Hematopoietic multipotent progenitor cell treated with erythropoietin and hydrocortisone succinate and interleukin-3 and kit ligand, for 15 days (in vitro differentiated cells): Measurements from ENCODE around the gene HIPK2.

Experiments used
- DNase-seq: peaks from one replicate; pipeline ENCODE4 v3.0.0-alpha.2; 2015; ENCODE audit warnings: low spot score

The HIPK2 gene

DNA sequence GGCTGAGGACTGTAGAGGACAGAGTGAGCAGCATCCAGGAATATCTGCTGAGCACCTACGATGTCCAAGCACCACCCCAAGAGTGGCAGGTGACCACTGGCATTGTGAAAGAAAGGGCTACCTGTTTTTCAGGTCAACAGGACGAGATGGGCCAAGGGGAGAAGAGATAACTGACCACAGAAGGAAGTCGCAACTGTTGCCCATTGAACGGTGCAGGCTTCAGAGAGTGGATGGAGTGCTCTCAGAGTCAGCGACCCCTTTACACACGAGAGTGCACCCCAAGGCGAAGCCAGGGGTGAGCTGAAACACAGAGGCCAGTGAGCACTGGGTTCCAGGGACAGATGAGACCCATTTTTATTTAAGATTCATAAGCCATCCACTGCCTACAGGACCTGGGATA is 42.3 kb downstream of the HIPK2 start:
- no peak for DNase-seq

DNA sequence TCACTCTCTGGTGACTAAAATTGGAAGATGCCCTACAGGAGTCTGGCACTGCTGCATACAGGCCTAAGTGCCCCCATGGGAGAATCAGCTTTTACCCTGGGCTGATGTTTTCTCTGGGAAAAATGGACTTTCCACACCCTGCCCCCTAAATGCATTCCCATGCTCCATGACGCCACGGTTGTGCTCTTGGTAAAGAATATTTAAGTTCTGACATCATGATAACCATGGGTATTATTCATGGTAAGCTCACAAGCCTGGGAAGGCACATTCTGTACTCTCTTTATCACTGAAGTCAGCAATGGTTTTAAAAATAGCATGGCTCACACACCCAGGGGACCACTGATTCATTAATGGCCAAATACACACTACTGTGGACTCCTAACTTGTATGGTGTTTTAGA is 43.4 kb downstream of the HIPK2 start:
- no peak for DNase-seq

DNA sequence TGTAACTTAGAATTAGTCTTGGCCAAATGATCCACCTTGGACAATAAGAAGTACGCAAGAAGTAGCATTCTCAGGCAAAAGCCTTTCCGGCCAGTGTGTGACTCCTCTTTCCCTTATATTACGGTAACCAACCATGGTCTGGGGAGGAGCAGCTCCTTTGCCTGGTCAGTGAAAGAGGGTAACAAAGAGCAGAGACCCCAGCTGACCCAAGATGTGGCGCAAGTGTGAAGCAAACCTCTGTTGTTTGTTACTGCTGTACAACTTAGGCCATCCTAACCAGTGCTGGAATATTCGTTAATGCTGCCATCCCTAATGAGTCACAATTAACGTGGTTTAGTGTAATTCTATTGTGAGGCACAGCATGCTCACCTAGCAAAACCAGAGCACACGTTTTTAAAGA is 44.0 kb downstream of the HIPK2 start:
- DNase-seq, result no peak

DNA sequence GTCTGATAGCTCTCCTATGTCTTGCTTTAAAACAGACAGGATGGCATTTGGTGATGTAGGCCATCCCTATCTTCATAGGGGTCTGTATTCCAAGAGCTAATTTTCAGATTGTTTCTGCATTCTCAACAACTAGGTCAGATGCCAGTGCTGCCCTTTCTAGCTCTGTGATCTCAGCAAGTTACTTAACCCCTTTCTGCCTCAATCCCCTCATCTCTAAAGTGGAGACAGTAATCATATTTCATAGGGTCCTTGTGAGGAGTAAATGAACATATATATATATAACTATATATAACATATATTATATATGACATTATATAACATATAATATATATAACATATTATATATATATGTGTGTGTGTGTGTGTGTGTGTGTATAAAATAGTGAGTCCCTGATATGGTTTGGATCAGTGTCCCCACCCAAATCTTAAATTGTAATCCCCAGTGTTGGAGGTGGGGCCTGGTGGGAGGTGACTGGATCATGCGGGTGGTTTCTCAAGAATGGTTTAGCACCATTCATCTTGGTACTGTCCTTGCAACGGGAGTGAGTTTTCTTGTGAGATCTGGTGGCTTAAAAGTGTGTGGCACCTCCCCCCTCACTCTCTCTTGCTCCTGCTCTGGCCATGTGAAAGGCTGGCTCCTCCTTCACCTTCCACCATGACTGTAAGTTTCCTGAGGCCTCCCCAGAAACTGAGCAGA is 45.2 kb downstream of the HIPK2 start:
- no peak for DNase-seq

DNA sequence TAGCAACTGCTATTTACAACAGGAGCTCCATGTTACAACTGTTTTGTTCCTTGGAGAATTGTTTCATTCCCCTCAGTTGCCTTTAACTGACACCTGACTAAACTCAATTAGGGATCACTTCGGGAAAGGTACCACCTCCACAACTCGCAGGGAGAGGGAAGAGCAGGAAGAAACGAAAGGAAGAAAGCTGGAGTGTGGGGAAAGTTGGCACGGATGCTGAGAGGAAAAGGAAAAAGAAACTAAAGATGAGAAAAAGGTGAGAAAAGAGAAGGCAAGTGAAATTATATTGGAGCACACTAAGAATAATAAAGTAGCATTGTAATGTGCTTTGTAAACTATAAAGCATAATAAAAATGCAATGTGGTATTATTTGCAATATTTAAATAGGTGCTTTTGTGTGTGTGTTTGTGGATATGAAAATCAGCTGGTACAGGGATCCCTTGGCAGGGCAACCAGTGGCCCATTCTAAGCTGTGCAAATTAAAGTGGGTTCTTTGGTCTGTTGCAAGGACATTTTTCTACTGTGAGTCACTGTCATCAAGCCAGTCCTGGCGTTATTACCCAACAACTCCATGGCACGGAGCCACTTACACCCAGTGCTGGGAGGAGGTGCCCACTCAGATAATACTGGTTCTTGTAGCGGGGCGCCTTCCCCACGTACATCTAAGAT is 45.9 kb downstream of the HIPK2 start:
- DNase-seq, result no peak

DNA sequence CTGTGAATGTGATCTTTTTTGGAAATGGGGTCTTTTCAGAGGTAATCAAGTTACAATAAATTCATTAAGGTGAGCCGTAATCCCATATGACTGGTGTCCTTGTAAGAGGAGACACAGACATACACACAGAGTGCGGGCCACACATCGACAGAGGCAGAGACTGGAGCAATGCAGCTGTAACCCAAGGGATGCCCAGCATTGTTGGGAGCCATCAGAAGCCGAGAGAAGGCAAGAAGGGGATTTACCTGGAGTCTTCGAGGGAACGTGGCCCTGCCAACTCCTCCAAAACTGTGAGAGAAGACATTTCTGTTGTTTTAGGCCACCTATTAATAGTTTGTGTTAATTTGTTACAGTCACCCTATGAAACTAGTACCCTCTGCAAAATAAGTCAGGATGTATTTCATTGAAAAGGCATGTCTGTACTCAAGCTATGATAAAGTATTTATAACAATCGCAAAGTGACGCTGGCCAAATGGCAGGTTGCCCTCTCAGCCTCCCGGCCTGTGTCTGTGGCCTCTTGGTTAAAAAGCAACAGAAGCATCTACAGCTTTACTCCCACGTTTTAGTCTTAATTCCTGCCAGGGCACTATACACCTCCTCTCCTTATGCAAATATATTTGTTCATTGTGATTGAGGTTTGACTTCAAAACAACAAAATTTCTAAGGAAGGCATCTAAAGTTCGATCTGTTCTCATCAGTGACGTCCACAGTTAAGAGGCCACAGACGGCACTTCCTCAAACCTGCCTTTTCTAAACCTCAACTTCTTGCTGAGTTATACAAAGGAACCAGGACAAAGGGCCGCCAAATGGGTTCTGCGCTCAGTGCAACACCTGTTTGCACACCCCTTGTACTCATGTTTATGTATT is 46.8 kb downstream of the HIPK2 start:
- no peak for DNase-seq

DNA sequence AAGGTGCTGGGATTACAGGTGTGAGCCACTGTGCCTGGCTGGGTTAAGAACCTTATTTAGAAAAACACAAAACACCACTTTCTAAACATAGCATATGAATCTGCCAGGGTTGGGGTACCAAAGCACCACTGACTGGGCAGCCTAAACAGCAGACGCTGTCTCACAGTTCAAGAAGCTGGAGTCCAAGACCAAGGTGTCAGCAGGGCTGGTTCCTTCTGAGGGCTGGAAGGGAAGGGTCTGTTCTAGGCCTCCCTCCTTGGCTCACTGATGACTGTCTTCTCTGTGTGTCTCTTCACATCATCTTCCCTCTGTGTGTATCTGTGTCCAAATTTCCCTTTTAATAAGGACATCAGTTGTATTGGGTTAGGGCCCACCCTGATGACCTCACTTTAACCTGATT is 49.6 kb downstream of the HIPK2 start:
- no peak for DNase-seq

DNA sequence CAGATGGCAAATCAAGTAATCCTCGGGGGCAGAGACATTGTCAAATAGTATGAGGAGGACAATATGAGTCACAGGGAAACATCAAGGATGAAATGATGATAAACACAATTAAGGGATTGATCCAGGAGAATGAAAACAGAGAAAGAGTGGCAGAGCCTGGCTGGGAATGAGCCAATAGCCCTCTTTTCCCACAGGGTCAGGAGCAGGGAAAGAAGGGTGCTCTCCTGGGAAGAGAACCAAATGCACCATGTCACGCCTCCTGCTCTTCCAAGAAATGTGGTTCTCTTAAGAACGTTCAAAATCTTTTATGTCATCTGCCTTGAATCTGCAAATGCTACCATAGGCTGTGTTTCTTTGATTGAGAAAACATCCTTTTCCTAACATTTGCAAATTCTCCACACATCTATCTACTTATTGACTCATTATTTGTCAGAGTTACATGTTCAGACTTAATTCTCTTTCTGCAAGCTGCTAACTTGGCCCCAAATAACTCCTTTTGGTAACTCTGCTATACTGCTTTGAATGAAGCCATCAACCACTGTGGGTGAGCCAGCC is 50.6 kb downstream of the HIPK2 start:
- no peak for DNase-seq

DNA sequence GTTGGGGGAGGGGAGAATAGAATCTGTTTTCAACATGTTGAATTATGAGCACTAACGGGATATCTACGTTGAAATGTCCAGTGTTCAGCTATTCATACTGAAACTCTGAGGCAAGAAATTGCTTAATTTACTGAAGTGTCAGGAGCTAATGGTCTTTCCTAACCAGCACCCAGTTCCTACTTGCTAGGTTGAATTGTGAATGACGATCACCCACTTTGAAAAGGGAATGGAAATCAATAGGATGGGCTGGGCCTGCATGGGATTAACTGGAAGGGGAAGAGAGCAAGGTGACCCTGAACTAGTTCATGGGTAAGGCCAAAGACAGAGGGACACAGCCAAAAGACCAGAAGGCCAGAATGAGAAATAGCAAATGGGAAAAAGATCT is 51.3 kb downstream of the HIPK2 start:
- no peak for DNase-seq

DNA sequence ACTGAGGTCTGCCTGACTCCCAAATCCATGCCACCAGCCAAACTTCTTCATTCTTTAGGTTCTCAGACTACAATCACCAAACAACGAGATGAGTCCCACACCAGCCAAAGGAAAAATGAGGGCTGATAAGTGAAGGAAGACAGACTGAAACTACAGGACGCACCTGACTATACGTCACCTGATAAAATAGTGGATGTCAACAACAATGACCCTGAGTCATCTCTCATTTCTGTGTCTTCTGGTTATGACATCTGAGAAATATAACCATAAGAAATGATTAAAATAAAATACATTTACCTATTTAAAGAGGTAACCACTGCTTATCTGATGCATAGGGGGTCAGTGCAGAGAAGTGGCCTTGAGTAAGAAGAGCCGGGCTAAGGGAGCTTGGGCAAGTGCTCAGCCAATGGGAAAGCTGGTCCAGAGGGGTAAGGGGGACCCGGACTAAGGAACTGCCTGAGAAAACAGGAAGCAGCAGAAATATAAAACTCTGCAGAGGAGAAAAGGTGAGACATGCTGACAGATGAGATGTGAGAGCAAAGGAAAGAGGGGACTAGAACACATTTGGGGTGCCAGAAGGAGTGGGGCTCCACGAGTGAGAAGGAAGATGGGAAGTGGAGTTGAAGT is 51.8 kb downstream of the HIPK2 start:
- DNase-seq, result no peak

DNA sequence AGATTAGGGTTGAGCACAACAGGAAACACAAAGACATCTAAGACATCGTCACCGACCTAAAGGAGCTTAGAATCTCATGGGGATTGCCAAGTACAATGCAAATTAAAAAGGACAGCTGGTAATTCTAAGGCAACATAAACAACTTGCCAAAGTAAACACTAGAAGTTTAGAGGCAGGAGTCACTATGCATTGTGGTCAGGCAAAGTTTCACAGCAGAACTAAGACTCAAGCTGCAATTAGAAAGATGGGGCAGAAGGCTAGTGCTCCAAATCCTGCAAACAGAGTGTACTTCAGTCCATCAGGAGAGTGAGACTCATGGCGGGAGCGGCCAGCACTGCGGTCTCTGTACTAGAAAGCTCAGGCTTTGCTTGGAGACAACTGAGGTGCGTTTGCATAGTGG is 52.7 kb downstream of the HIPK2 start:
- no peak for DNase-seq

DNA sequence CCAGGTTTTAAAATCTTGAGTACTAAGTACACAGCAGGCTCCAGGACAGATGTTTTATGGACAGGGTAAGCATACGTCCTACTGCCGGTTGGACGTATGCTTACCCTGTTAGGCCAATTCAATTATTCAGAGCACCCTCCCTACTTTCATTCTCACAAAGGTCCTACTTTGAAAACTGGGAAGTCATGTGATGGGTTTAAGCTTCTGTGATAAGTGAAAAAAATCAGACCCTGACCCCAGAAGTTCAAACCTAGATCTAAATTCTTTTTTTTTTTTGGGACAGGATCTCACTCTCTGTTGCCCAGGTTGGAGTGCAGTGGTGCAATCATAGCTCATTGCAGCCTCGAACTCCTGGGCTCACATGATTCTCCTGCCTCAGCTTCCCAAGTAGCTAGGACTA is 55.2 kb downstream of the HIPK2 start:
- DNase-seq, result no peak

DNA sequence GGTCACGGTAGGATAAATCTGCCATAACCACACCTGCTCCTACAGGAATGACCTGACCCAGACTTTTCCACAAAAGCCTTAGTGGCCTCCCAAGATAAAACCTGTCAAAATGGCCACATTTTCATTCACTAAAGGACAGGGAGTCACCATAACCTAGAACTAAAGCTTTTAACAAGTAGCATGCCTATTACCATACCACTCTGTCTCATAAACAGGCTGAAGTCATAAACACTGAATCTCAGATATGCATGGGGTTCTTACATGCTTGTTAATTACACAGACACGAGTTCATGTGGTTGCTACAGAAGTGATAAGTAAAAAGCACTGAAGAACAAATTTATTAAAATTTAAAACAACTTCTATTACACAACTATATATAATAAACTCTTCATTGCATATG is 56.0 kb downstream of the HIPK2 start:
- DNase-seq, result no peak

DNA sequence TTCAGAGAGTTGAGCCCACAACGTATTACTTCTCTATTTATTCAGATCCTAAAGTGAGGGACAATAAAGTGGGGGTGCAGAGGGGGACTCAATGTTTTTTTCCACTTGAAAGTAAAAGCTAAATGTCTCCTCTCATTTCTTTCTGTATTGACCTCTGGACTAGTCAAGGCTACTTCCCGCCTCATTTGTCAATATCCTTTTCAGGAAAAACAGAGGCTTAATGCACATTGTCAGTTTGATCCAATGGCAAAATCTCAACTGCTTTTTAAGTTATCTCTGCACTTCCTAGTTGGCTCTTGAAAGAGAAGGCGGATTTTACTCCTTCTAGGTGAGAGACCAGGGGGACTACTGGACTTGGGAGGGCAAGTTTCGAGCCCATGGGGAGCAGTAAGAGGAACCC is 56.4 kb downstream of the HIPK2 start:
- DNase-seq, result no peak

DNA sequence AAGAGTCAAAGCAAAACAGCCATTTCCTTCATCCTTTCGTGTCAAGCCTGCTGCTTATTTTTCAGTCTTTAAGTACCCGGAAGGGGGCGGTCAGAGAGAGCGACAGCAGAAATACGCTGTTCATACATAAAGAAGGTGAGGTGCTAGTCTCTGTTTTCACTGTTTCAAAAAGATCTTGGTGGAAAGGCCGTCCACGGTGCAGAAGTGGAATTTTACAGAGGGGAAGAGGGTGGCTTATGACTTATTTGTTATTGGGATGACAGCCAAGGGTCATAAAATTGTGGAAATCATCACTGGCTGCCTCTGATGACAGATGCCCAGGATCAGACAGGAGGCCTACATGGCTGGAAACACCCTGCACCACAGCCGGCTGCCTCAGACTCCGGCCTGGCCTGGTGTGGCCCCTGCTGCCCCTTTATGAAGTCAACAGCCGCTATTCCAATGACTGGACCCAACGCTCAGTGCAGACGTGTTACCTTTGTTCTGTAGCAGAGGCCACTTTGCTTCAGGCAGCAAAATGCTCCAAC is 57.0 kb downstream of the HIPK2 start:
- no peak for DNase-seq

DNA sequence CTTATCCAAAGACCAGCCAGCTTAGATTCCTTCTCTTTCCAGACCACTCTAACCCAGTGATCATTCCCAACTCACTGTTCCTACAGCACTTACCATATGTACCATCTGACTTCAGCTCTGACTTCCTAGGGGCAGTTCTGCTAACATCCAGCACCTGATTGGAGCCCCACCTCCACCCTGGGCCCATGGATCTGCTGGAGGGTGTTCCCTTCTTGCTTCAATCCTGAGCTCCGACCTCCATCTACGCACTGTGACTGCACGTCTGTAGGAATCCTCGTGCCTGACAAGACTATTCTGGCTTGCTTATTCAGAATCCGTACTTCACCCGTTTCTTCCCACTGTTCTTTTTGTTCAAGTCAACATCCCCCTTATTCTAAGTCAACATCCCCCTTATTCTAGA is 57.6 kb downstream of the HIPK2 start:
- DNase-seq, result no peak

DNA sequence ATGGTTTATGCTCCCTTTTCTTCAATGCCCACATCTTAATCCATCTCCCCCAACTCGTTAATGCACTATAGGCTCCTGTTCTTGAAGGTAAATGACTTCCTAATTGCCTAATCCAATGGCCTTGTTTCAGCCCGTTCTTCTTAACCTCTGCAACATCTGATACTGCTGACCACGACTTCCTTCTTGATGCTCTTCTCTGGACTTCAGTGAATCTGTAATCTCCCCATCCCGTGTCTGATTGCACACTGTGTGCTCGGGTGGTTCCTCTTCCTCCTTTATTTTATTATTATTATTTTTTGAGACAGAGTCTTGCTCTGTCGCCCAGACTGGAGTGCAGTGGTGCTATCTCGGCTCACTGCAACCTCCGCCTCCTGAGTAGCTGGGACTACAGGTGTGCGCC is 58.9 kb downstream of the HIPK2 start:
- DNase-seq, result no peak

DNA sequence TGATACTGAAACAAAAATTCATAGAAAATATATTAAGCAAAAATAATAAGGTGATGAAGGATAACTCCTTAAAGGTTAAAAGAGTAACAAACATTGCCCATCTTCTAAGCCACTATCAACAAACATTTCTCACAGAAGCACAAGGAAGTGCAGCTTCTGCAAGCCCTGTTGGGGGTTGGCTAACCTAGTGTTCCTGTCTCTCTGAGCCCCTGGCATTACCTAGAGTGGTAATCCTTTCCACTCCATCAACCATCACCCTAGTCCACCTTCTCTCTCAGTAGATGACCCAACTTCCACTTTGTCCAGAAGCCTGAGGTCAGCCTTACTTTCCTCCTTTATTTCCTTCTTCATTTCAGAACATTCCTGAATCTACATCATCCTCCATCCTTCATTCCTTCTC is 59.7 kb downstream of the HIPK2 start:
- DNase-seq, result no peak

DNA sequence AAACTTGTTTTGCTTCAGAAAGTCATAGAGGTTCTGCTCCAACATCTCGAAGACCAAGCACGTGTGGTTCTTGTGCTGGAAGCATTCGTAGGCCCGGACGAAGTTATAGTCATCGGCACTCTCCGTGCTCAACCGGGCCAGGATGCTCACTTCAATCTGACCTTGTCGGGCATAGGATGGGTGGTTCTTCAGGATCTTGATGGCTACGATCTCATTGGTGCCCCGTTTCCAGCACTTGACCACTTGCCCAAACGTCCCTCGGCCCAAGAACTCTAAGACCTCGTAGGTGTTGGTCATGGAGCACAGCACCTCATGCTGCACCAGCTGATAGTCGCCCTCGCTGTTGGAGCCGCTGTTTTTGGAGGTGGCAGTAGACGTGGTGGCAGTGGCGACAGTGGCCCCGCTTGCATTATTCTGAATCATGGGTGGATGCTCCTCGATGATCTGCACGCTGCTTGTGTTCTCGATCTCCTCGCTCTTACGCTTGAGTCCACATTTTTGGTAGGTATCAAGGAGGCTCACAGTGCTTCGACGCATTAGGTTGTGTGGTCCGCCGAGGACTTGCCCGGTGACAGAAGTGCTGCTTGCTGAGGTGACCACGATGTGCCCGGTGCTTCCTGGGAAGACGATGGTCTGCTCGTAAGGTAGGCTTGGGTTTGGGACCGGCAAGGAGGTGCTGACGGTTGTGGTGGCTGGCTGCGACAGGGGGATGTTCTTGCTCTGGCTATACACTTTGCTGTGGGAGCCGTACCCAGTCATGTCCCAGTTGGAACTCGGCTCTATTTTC is 61.4 kb downstream of the HIPK2 start:
- no peak for DNase-seq

DNA sequence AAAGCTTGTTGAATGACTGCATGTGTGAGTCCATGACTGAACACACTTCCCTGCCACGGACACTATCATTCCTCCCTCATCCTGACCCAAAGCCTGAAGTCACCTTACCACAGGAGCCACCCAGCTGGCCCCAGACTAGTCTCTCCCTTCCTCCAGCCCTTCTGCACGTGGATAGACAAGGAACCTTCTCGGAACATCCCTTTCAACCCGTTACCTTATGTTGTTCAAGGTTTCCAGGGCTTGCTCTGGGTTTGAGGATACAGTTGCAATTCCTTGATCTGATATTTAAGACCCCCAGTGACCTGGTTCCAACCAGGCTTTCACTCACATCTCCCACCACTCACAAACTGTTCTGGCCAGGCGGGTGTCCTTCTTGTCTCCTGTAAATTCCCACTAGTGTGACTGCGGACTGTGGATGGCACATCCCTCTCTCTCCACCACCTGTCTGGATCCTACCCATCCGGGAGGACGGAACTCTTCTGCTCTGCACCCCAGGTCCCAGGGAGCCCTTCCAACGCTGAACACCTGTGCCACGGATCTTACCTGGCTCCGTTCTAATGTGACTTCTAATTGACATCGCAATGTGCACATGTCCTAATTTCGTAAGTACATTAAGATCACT is 62.5 kb downstream of the HIPK2 start:
- DNase-seq, result no peak
